Activated naive CD8-positive, alpha-beta T cell treated with anti-CD3 and anti-CD28 coated beads, Interleukin-2, amount 10 ng/mL, durations not matched to agents 7 days and 5 days (primary cell): Measurements from ENCODE around the gene CPNE6. TPM values are rescaled to one million over a fixed set of nuclear protein-coding genes. Genes with fewer than 3 reads are reported as not detected.
A peak's percentile ranks its signal among the peaks of the same experiment; 100 is the strongest.

Experiments
- ATAC-seq: fragments of 150-1000 bp; cut with Tn5 transposase; one replicate; pipeline ENCODE4 v1.10.0; 2021; ENCODE audit warnings: low read depth, moderate library complexity
- POLR2A ChIA-PET: fragments of 350-600 bp; sonication (Branson Sonifier 250); formaldehyde crosslinking; loops from one replicate; lab custom pipeline; 2021; ENCODE audit warnings: antibody characterized with exemption; lab: Charles Lee
- DNase-seq: peaks from one replicate; pipeline ENCODE4 v3.0.0; 2021
- H3K27ac Mint-ChIP-seq: one replicate; pipeline ENCODE4 v1.8.0; 2022; ENCODE audit warnings: mild to moderate bottlenecking, mixed read lengths
- H3K27me3 Mint-ChIP-seq: one replicate; pipeline ENCODE4 v1.8.0; 2022; ENCODE audit warnings: mild to moderate bottlenecking, moderate library complexity, mixed read lengths
- H3K36me3 Mint-ChIP-seq: one replicate; pipeline ENCODE4 v1.8.0; 2021; ENCODE audit warnings: mild to moderate bottlenecking, mixed read lengths
- H3K4me1 Mint-ChIP-seq: one replicate; pipeline ENCODE4 v1.8.0; 2021; ENCODE audit warnings: mixed read lengths
- H3K4me3 Mint-ChIP-seq: one replicate; pipeline ENCODE4 v1.8.0; 2022; ENCODE audit warnings: mild to moderate bottlenecking, moderate library complexity, mixed read lengths
- H3K9me3 Mint-ChIP-seq: one replicate; pipeline ENCODE4 v1.8.0; 2021; ENCODE audit warnings: mixed read lengths
- total RNA-seq, 2 experiments: library from RNA; stranded (reverse); gene quantifications; one replicate each; pipeline ENCODE4 v1.2.3, GENCODE V29; 2021

CPNE6 gene
- total RNA-seq, 2 experiments from 2014 or later: 0.14 TPM; not detected in 1

- DNase-seq: no peak
- POLR2A ChIA-PET: interaction anchor here (1.3 to 1.9 kb wide), 5 partner anchors 18 to 84 kb away, joined by 4 to 8 read pairs (median 4); partner anchors contain the start of genes DCAF11, NRL and PCK2
- H3K4me1 Mint-ChIP-seq: peaks cover 27% of the 10 kb centered on the region
- no peak overlapping the region for H3K27ac Mint-ChIP-seq
- H3K27me3 Mint-ChIP-seq: no peaks in the 10 kb centered on the region
- no peak overlapping the region for H3K4me3 Mint-ChIP-seq
- ATAC-seq: no peak
- H3K36me3 Mint-ChIP-seq: no peaks in the 10 kb centered on the region
- H3K9me3 Mint-ChIP-seq: no peaks in the 10 kb centered on the region
Measured at GRCh38 chr14:24076302-24076601, 4.9 kb downstream of the CPNE6 start.

DNA sequence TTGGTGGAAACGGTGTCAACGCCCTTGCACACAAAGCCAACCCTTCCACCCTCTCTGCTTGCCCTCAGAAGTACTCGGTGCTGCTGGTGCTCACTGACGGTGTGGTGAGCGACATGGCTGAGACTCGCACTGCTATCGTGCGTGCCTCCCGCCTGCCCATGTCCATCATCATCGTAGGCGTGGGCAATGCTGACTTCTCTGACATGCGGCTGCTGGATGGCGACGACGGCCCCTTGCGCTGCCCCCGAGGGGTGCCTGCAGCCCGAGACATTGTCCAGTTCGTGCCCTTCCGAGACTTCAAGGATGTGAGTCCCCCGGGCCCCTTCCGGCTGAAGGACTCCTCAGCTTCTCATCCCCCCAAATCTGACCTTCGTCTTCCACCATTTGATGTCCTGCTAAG, 5.7 kb downstream of the CPNE6 start:
- H3K27ac Mint-ChIP-seq: no peak overlapping the region
- POLR2A ChIA-PET: interaction anchor here (1.4 kb wide), 1 partner anchor 17 kb away, joined by 4 read pairs; the partner anchor contains the start of gene PCK2
- DNase-seq (no peak), ATAC-seq (no peak)
- H3K27me3 Mint-ChIP-seq: no peaks in the 10 kb centered on the region
- H3K4me3 Mint-ChIP-seq: no peak overlapping the region
- H3K4me1 Mint-ChIP-seq: peaks cover 30% of the 10 kb centered on the region
- H3K9me3 Mint-ChIP-seq: no peaks in the 10 kb centered on the region
- H3K36me3 Mint-ChIP-seq: no peaks in the 10 kb centered on the region

DNA sequence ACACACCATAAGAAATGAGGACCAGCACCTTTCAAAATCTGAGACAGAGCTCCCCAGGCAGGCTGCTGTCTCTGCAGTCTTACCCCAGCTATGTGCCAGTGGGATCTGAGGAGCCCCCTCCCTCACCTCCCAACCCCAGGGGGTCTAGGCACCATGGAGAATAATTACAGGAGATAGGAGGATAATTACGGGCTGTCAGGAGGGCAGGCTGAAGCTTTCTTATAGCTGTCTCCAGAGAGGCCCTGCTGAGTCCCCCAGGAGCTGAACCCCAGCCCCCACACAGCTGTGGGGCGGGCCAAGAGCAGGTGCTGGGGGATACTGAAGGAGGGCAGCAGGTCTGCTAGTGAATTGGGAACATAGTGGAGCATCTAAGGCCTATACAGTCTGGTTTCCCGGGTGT, 6.8 kb downstream of the CPNE6 start:
- DNase-seq (no peak), ATAC-seq (no peak)
- no peaks in the 10 kb centered on the region for H3K36me3 Mint-ChIP-seq
- H3K27ac Mint-ChIP-seq: no peak overlapping the region
- no peak overlapping the region for H3K4me3 Mint-ChIP-seq
- peaks cover 33% of the 10 kb centered on the region for H3K4me1 Mint-ChIP-seq
- H3K27me3 Mint-ChIP-seq: no peaks in the 10 kb centered on the region
- H3K9me3 Mint-ChIP-seq: no peaks in the 10 kb centered on the region
- POLR2A ChIA-PET: interaction anchor here (4.9 kb wide), 1 partner anchor 16 kb away, joined by 71 read pairs; the partner anchor contains the start of gene PCK2

DNA sequence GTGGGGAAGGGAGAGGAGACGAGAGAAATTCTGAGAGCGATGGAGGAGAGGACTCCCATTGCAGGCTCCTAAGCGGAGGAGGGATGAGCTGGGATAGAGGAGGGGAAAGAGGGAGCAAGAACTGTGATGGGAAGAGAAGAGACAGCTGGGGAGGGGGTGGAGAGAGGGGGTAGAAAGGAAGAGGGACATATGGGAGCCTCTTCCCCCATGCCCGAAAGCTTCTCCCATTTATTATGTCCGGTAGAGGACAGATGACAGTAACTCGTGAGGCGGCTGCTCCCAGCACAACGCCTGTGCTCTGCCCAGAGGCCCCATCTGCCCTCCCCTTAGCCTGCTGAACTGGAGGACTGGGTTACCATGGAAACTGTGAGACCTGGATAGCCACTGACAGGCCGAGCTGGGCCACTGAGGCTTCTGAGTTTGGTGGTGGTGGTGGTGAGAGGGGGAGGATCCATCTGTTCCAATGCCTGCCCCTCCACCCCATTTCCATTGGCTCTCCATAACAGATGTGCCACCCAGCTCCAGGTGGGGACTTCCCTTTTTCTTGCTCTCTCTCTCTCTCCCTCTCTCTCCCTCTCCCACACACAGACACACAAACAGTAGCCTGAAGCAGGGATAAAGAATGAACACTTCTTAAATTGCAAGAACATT, 8.3 kb downstream of the CPNE6 start:
- H3K9me3 Mint-ChIP-seq: no peaks in the 10 kb centered on the region
- DNase-seq (no peak), ATAC-seq (no peak)
- H3K4me3 Mint-ChIP-seq: no peak overlapping the region
- no peaks in the 10 kb centered on the region for H3K27me3 Mint-ChIP-seq
- peaks cover 33% of the 10 kb centered on the region for H3K4me1 Mint-ChIP-seq
- POLR2A ChIA-PET: interaction anchor here (0.8 to 4.9 kb wide), 6 partner anchors 15 to 82 kb away, joined by 5 to 71 read pairs (median 21); partner anchors contain the start of genes CARMIL3, DCAF11, IRF9 and NRL
- H3K36me3 Mint-ChIP-seq: no peaks in the 10 kb centered on the region
- H3K27ac Mint-ChIP-seq: no peak overlapping the region

- H3K4me1 Mint-ChIP-seq: peaks cover 31% of the 10 kb centered on the region
- H3K27ac Mint-ChIP-seq: peak overlapping the region; percentile 87
- H3K36me3 Mint-ChIP-seq: no peaks in the 10 kb centered on the region
- ATAC-seq (no peak), DNase-seq (no peak)
- no peaks in the 10 kb centered on the region for H3K27me3 Mint-ChIP-seq
- peak overlapping the region; percentile 80 for H3K4me3 Mint-ChIP-seq
- no peaks in the 10 kb centered on the region for H3K9me3 Mint-ChIP-seq
- POLR2A ChIA-PET: interaction anchor here (0.8 to 4.9 kb wide), 12 partner anchors 9 to 109 kb away, joined by 3 to 71 read pairs (median 12); partner anchors contain the start of genes CARMIL3, CPNE6, DCAF11 and IPO4
Measured at GRCh38 chr14:24080142-24080530, 8.8 kb downstream of the CPNE6 start.

DNA sequence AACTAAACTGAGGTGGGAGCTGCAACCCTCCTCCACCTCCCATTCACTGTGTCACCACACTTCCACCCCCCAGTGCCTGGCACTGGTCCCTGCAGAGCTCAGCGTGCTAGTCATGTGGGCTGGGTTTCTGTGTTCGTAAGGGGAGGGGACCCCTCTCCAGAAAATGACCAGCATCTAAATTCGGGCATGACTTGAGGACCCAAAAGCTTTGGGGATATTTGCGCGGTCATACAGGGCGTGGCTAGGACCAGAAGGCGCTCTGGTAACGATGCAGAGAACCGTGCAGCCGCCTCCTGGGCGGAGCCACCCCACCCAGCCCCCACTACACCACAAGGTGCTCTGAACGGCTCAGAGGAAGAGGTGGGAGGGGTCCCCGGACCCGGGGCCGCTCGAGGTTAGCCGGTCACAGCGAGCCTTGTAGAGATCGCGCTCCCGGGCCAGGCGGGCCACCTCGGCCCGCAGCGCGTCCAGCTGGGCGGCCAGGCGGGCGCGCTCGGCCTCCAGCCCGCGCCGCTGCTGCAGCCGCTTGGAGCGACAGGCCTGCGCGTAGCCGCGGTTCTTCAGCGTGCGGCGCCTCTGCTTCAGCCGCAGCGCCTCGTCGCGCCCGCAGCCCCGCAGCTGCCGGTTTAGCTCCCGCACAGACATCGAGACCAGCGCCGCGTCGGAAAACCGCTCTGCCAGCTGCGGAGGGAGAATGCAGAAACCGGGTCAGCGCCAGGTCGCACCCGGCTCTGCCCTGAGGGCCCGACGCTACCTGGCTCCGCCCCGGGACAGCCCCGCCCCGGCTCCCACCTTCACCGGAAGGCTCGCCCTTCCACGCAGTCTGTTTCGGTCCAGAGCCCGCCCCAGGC, 9.8 kb downstream of the CPNE6 start:
- Mint-ChIP-seq H3K4me1 (peaks cover 21% of the 10 kb centered on the region), H3K27me3 (no peaks in the 10 kb centered on the region), H3K27ac (peak overlapping the region; percentile 87), H3K9me3 (no peaks in the 10 kb centered on the region), H3K36me3 (no peaks in the 10 kb centered on the region), H3K4me3 (peak overlapping the region; percentile 80)
- ATAC-seq (peak; percentile 93), DNase-seq (peak; percentile 86)
- POLR2A ChIA-PET: interaction anchor here (0.6 to 4.9 kb wide), 18 partner anchors 8 to 455 kb away, joined by 3 to 71 read pairs (median 7); partner anchors contain the start of genes CARMIL3, CPNE6, DCAF11 and DHRS4L2

GRCh38 chr14:24081739-24082211, 10.4 kb downstream of the CPNE6 start:
- DNase-seq (no peak), ATAC-seq (no peak)
- no peaks in the 10 kb centered on the region for H3K36me3 Mint-ChIP-seq
- H3K4me3 Mint-ChIP-seq: peak overlapping the region; percentile 77
- POLR2A ChIA-PET: interaction anchor here (0.6 to 4.9 kb wide), 16 partner anchors 9 to 455 kb away, joined by 3 to 71 read pairs (median 10); partner anchors contain the start of genes CARMIL3, CPNE6, DCAF11 and DHRS4L2
- peaks cover 18% of the 10 kb centered on the region for H3K4me1 Mint-ChIP-seq
- H3K27ac Mint-ChIP-seq: peak overlapping the region; percentile 87
- no peaks in the 10 kb centered on the region for H3K9me3 Mint-ChIP-seq
- H3K27me3 Mint-ChIP-seq: no peaks in the 10 kb centered on the region

DNA sequence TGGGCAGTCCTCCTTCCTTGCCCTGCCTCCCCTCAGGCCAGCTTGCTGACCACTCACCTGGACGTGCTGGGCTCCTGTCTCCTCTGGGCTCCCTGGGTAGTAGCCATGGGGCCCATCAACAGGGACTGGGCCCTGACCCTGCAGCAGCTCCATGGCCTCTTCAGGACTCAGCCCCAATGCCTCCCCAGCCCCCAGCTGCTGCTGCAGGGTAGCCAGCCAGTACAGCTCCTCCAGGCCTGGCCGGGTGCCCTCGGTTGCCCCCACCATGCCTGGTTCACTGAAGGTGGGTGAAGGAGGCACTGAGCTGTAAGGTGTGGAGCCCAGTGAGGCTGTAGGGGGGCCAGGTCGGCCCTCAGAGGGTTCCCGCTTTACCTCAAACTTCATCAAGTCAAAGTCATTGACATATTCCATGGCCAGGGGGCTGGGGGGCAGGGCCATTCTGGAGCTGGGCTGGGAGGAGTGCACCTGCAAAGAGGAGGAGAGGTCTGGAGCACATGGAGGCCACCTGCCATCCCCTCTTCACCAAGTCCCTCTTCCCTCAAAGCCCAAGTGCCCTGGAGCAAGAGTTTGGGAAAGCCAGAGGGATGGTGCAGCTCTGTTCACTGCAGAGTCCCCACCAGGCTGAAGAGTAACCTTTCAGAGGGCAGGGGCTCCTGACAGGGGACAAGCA, 11.2 kb downstream of the CPNE6 start:
- Mint-ChIP-seq H3K9me3 (no peaks in the 10 kb centered on the region), H3K27me3 (no peaks in the 10 kb centered on the region), H3K4me3 (peak overlapping the region; percentile 77), H3K4me1 (peaks cover 21% of the 10 kb centered on the region), H3K36me3 (no peaks in the 10 kb centered on the region), H3K27ac (peak overlapping the region; percentile 87)
- DNase-seq (no peak), ATAC-seq (no peak)
- POLR2A ChIA-PET: interaction anchor here (0.5 to 4.9 kb wide), 9 partner anchors 8 to 79 kb away, joined by 3 to 71 read pairs (median 12); partner anchors contain the start of genes CARMIL3, DCAF11, IRF9 and NRL

DNA sequence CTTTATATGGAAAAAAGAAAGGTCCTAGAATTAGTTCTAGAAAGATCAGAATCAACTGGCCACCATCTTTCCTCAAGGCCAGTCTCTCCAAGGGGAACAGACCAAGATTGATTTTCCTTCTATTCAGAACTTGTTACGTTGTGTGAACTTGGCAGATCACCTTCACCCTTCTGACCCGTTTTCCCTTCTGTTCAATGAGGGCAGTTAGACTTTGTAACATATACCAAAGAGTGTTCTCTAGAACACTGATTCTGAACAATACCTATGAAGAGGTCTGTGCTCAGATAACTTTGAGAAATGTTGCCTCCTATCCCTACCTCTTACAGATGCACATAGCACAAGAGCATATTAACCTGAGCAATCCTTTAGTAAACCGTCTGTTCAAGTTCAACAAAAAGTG, 12.1 kb downstream of the CPNE6 start:
- no peaks in the 10 kb centered on the region for H3K27me3 Mint-ChIP-seq
- ATAC-seq: no peak
- peaks cover 21% of the 10 kb centered on the region for H3K4me1 Mint-ChIP-seq
- DNase-seq: no peak
- H3K4me3 Mint-ChIP-seq: no peak overlapping the region
- POLR2A ChIA-PET: interaction anchor here (1.2 to 3.8 kb wide), 2 partner anchors 31 kb away, joined by 3 to 27 read pairs; partner anchors contain the start of genes CARMIL3, DCAF11 and NRL
- H3K27ac Mint-ChIP-seq: no peak overlapping the region
- H3K9me3 Mint-ChIP-seq: no peaks in the 10 kb centered on the region
- H3K36me3 Mint-ChIP-seq: no peaks in the 10 kb centered on the region

- POLR2A ChIA-PET: interaction anchor here (0.8 to 2.3 kb wide), 2 partner anchors 11 to 30 kb away, joined by 3 to 6 read pairs; partner anchors contain the start of gene DCAF11
- H3K27ac Mint-ChIP-seq: no peak overlapping the region
- no peaks in the 10 kb centered on the region for H3K27me3 Mint-ChIP-seq
- DNase-seq (no peak), ATAC-seq (no peak)
- H3K4me3 Mint-ChIP-seq: no peak overlapping the region
- no peaks in the 10 kb centered on the region for H3K9me3 Mint-ChIP-seq
- peaks cover 21% of the 10 kb centered on the region for H3K4me1 Mint-ChIP-seq
- H3K36me3 Mint-ChIP-seq: no peaks in the 10 kb centered on the region
Measured at GRCh38 chr14:24084440-24084839, 13.1 kb downstream of the CPNE6 start.

DNA sequence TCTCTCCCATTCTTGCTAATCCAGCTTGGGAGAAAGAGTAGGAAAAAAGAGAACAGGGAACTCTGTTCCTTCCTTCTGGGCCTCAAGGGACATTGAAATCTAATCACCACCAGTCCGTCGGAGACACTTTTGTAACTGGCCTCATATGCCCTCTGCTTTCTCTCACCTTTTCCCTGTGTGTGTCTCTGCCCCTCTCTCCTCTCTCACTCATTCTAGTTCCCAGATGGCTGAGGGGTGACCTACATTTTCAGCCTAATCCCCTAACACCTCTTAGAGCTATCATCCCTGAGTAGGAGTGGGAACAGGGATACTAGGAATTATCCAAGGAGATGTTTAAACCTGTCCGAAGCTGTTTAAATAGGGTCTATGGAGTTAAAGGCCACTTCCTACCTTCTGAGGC, 13.9 kb downstream of the CPNE6 start:
- no peak for DNase-seq
- Mint-ChIP-seq H3K36me3 (no peaks in the 10 kb centered on the region), H3K27me3 (no peaks in the 10 kb centered on the region), H3K4me3 (no peak overlapping the region), H3K4me1 (peaks cover 18% of the 10 kb centered on the region), H3K9me3 (no peaks in the 10 kb centered on the region), H3K27ac (no peak overlapping the region)
- no peak for ATAC-seq
- POLR2A ChIA-PET: interaction anchor here (0.8 to 2.3 kb wide), 2 partner anchors 10 to 29 kb away, joined by 3 to 6 read pairs; partner anchors contain the start of gene DCAF11

DNA sequence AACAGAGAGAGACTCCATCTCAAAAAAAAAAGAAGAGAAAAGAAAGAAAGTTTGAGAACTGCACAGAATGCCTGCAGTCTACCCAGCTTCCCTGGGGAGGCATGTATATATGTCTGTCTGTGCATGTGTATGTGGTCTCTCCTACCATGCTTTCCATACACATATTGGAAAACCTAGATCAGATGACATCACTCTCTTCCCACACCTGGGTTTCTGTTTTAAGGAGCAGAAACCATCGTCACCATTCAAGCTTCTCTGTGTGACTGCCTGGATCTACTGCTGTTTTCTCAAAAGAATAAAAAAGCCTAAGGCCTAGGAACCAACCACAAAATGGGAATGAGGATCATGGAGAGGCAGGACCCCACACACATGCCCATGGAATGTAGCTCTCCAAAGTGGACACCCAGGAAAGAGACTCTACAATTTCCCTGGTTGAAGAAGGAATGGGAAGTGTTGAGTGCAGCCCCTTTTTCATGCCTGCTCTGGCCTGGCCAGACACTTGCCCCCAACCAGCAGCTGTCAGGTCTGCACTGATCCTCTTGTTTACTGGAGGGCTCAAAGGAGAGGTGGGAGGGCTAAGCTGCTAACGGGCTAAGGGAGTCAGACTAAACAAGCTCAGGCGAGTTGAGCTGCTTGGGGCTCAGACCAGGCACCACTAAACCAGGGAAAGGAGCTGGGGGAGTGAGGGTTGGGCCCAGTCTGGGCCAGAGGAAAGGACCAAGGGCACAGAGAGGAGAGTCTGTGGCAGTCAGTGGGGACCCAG, 15.0 kb downstream of the CPNE6 start:
- POLR2A ChIA-PET: interaction anchor here (2.3 kb wide), 1 partner anchor 28 kb away, joined by 6 read pairs; the partner anchor contains the start of gene DCAF11
- ATAC-seq (no peak), DNase-seq (no peak)
- H3K9me3 Mint-ChIP-seq: no peaks in the 10 kb centered on the region
- H3K4me1 Mint-ChIP-seq: peaks cover 13% of the 10 kb centered on the region
- no peaks in the 10 kb centered on the region for H3K27me3 Mint-ChIP-seq
- H3K4me3 Mint-ChIP-seq: no peak overlapping the region
- H3K36me3 Mint-ChIP-seq: no peaks in the 10 kb centered on the region
- H3K27ac Mint-ChIP-seq: peak overlapping the region; percentile 37
